Measurements from ENCODE around the gene COL6A2. TPM values are rescaled to one million over a fixed set of nuclear protein-coding genes. Genes with fewer than 3 reads are reported as not detected.

COL6A2 gene
- total RNA-seq, 1 experiment from 2014 or later, result 129 TPM

DNA sequence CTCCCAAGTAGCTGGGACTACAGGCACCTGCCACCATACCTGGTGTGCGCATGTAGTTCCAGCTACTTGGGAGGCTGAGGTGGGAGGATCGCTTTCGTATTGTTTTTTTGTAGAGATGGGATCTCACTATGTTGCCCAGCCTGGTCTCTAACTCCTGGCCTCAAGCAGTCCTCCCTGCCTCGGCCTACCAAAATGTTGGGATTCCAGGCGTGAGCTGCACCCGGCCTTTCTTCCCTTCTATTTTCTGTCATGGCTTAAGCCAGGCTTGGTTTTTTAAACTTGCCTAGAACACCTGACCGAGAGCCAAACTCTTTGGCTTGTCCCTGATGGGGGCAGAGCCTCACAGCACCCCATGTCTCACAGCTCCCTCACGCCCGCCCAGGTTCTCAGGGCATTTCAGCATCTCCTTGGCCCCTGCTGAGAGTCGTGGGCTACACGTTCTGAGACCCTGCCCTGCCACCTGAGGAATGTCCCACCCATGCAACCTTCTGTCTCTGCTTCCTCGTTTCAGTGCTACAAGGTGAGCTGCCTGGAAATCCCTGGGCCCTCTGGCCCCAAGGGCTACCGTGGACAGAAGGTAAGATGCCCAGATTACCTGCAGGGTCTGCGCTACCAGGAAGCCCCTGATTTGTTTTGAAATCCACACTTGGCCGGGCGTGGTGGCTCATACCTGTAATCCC, 15.7 kb downstream of the COL6A2 start:
- Mint-ChIP-seq H3K27ac (no peak overlapping the region), H3K9me3 (peaks cover under 1 to 9% of the 10 kb centered on the region in 2 experiments; a peak in 4 of 5 replicates), H3K36me3 (ENCODE audit: insufficient read depth in 1 of 3, low read depth in 3 of 3) (peaks cover 27 to 48% (median 34%) of the 10 kb centered on the region in 3 experiments), H3K4me1 (peaks cover 0 to 4% of the 10 kb centered on the region in 2 experiments; a peak in 2 of 4 replicates), H3K4me3 (no peak overlapping the region; a peak in 1 of 5 replicates), H3K27me3 (ENCODE audit: low read depth) (no peaks in the 10 kb centered on the region)
- TF ChIP-seq, protein P1, sequence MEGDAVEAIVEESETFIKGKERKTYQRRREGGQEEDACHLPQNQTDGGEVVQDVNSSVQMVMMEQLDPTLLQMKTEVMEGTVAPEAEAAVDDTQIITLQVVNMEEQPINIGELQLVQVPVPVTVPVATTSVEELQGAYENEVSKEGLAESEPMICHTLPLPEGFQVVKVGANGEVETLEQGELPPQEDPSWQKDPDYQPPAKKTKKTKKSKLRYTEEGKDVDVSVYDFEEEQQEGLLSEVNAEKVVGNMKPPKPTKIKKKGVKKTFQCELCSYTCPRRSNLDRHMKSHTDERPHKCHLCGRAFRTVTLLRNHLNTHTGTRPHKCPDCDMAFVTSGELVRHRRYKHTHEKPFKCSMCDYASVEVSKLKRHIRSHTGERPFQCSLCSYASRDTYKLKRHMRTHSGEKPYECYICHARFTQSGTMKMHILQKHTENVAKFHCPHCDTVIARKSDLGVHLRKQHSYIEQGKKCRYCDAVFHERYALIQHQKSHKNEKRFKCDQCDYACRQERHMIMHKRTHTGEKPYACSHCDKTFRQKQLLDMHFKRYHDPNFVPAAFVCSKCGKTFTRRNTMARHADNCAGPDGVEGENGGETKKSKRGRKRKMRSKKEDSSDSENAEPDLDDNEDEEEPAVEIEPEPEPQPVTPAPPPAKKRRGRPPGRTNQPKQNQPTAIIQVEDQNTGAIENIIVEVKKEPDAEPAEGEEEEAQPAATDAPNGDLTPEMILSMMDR (conservative IDR thresholded peaks at IDR 0.05), result no peak
- H3K4me2 ChIP-seq (ENCODE audit: insufficient read depth, insufficient read length, low read length), result no peak overlapping the region
- no peak overlapping the region for H2AFZ ChIP-seq (ENCODE audit: low read length)
- no peak overlapping the region for H2BK12ac ChIP-seq (ENCODE audit: insufficient read length, low read depth, low read length)
- H3K27ac ChIP-seq (ENCODE audit: insufficient read length, low read depth, low read length), result no peak overlapping the region
- no peaks in the 10 kb centered on the region for H3K4me1 ChIP-seq (ENCODE audit: insufficient read depth, low read length)
- H3K9me3 ChIP-seq (ENCODE audit: control insufficient read depth, low read depth, low read length), result no peaks in the 10 kb centered on the region
- no peak overlapping the region for H4K91ac ChIP-seq (ENCODE audit: insufficient read length, low read depth, low read length)
- no peaks in the 10 kb centered on the region for H4K20me1 ChIP-seq (ENCODE audit: control insufficient read depth, insufficient read depth, insufficient read length)
- H3K14ac ChIP-seq (ENCODE audit: insufficient read depth, low read length), result no peak overlapping the region
- H3K23me2 ChIP-seq (ENCODE audit: insufficient read length, low read depth, low read length, poor library complexity, severe bottlenecking), result no peaks in the 10 kb centered on the region
- H2AK5ac ChIP-seq (ENCODE audit: insufficient read length, low read length), result no peak overlapping the region
- H3K4ac ChIP-seq (ENCODE audit: low read depth, low read length), result no peak overlapping the region
- H3K23ac ChIP-seq (ENCODE audit: insufficient read length, low read depth, low read length), result no peak overlapping the region
- no peak overlapping the region for H3T11ph ChIP-seq (ENCODE audit: low read length)
- no peak overlapping the region for H4K5ac ChIP-seq (ENCODE audit: insufficient read length, low read depth, low read length)
- H3K79me2 ChIP-seq (ENCODE audit: insufficient read depth, low read length), result no peaks in the 10 kb centered on the region
- no peak overlapping the region for H4K8ac ChIP-seq (replicated peaks; ENCODE audit: insufficient read length, low read depth, low read length)
- no peaks in the 10 kb centered on the region for H3K27me3 ChIP-seq (ENCODE audit: insufficient read depth, low read length)
- no peak overlapping the region for H3K9ac ChIP-seq (ENCODE audit: extremely low read depth, insufficient read length, low read length)
- no peaks in the 10 kb centered on the region for H3K79me1 ChIP-seq (ENCODE audit: insufficient read depth, low read depth, low read length, poor library complexity, severe bottlenecking)
- H3K18ac ChIP-seq (ENCODE audit: insufficient read length, low read depth, low read length), result no peak overlapping the region
- H2BK20ac ChIP-seq (ENCODE audit: low read depth, low read length, poor library complexity, severe bottlenecking), result no peak overlapping the region
- DNase-seq, result no peak
- no peak overlapping the region for H2BK120ac ChIP-seq (ENCODE audit: low read depth, low read length, poor library complexity, severe bottlenecking)
- H3K56ac ChIP-seq (ENCODE audit: insufficient read length, low read depth, low read length), result no peak overlapping the region
- no CpG with 5 or more reads among the region's 16 CpGs for WGBS (ENCODE audit: extremely low coverage, insufficient read length, low lambda C conversion rate)
- H2BK15ac ChIP-seq (ENCODE audit: low read depth, low read length), result no peak overlapping the region
- H2BK5ac ChIP-seq (ENCODE audit: insufficient read length, low read length), result no peak overlapping the region

Measured in H9 (cell line).